NK-92 treated with Interleukin-12 subunit alpha and Interleukin-12 subunit beta, amount 100 ng/mL, for 24 hours (cell line): ENCODE results near the gene TTLL11.

Experiments
- DNase-seq: peaks from one replicate; lab custom pipeline; 2025; lab: John Stamatoyannopoulos, UW

Gene TTLL11

GRCh38 chr9:121785673-121786542 lies 307.2 kb downstream of the TTLL11 start:
- DNase-seq = no peak

- DNase-seq = no peak
Measured at GRCh38 chr9:121784731-121785411, 308.2 kb downstream of the TTLL11 start.

- DNase-seq = no peak
Measured at GRCh38 chr9:121783521-121784507, 309.3 kb downstream of the TTLL11 start.

GRCh38 chr9:121783111-121783510 lies 310.0 kb downstream of the TTLL11 start:
- no peak for DNase-seq

GRCh38 chr9:121782514-121783110 lies 310.5 kb downstream of the TTLL11 start:
- DNase-seq = no peak

GRCh38 chr9:121781701-121782464 lies 311.2 kb downstream of the TTLL11 start:
- DNase-seq = no peak

GRCh38 chr9:121781145-121781548 lies 312.0 kb downstream of the TTLL11 start:
- DNase-seq = no peak

GRCh38 chr9:121780177-121781040 lies 312.7 kb downstream of the TTLL11 start:
- no peak for DNase-seq

- no peak for DNase-seq
Measured at GRCh38 chr9:121779381-121780117, 313.6 kb downstream of the TTLL11 start.

- DNase-seq = no peak
Measured at GRCh38 chr9:121778252-121779225, 314.6 kb downstream of the TTLL11 start.

GRCh38 chr9:121776739-121777637 lies 316.1 kb downstream of the TTLL11 start:
- no peak for DNase-seq

- DNase-seq = no peak
Measured at GRCh38 chr9:121776001-121776738, 316.9 kb downstream of the TTLL11 start.

- no peak for DNase-seq
Measured at GRCh38 chr9:121774715-121775613, 318.1 kb downstream of the TTLL11 start.

GRCh38 chr9:121773954-121774714 lies 319.0 kb downstream of the TTLL11 start:
- DNase-seq = no peak
